GM18511 (cell line): ENCODE measurements around the gene PITPNM3.
"Not testable (repeated sequence)": the region's sequence is repeated elsewhere in the genome, so short reads cannot be mapped to it uniquely, and the experiment has no call there.

Source experiments
- ATAC-seq: cut with Tn5 transposase; IDR thresholded peaks from one replicate; pipeline ENCODE4 v1.9.1; 2021; ENCODE audit warnings: mild to moderate bottlenecking, moderate library complexity; ENCODE audit not compliant: unreplicated experiment

PITPNM3 gene

DNA sequence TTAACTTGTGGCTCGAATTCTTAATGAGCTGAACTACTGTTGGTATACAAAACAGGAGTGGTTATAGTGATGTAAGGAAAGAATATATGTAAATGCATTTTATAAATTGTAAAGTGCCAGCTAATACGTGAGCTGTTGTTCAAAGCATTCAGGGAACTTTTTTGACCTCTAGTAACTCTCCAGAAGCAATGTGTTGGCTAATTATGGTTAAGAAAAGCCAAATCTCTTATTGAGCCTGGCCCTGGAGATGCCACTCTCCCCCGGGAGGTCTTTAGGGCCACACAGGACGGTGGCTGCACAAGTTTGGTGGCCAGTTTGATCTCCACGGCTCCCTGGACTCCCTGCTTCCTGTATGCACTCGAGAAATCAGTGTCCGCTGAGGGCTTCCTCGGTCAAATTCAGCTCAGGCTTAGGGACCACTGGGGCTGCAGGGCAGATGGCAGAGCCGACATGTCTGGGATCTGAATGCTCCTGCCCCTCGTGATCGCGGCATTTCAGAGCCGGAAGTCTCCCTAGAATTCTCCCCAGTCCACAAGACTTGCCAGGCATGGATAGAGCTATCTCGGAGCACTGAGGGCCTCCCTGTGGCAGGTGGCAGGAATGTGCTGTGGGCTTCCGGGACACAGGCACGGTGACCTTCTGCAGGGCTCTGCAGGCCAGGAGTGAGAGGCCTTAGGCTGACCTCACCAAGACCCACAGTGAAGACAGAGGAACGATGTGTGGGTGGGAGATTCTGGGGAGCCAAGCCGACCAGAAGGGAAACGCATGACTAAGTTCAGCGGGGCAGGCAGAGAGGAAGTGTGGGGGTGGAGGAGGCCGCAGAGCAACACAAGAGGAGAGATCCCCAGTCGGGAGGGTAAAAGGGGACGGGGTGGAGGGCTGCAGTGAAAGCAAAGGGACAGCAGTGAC, 18.6 kb upstream of the PITPNM3 start:
- peak; percentile 68 for ATAC-seq

DNA sequence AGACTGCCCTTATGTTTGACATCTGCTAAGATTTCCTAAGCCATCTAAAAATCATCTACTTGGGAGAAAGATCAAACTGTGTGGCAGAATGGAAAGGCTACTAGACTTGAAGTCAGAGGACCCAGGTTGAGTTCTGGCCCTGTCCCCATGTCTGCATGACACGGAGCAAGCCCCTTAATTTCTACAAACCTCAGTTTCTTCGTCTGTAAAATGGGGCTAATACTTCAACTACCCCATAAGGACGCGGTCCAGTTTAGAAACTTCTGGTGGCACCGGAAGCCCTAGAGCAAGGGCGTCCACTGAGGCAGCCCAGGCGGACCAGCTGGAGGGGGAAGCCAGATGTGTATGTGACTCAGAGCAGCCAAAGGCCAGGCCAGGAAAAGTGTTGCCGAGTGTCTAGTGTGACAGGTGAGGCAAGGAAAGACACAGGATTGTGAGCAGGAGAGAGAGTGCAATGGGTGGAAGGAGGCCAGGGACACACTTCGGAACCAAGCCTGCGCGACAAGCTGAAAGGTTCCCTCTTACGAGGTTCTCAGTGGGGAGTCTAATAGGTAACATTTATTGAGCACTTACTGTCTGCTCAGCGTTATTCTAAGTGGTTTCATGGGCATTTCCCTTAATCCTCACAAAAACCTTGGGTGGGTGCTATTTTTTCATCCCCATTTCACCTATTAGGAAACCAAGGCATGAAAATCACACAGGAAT, 17.8 kb upstream of the PITPNM3 start:
- no peak for ATAC-seq

DNA sequence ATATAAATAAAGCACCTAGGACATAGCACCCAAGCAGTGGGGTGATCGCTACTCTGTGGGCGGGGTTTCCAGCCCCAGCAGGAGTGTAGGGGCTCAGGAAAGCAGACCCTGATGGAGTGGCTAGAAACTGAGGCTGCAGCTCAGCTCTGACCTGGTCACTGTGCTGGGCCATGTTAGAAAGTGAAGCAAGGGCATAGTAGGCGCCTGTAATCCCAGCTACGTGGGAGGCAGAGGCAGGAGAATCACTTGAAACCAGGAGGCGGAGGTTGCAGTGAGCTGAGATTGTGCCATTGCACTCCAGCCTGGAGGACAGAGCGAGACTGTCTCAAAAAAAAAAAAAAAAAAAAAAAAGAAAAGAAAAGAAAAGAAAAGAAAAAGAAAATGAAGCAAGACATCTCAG, 17.1 kb upstream of the PITPNM3 start:
- ATAC-seq: not testable (repeated sequence)

DNA sequence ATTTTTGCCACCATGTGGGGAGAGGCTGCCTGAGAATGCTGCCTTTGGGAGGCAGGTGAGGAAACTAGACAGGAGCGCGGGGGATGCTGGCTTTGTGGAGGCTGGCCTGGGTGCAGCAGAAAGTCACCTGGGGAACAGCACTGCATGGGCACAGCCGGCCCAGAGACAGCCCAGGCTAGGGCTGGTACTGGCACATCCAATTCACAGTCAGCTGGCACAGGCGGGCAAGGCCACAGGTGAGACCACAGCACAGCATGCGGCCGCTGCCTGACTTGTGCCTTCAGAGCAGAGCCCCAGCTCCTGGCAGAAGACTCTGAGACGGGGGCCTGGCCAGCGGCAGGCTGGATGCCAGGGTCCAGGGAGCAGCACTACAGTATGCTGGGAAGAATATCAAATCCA, 16.6 kb upstream of the PITPNM3 start:
- ATAC-seq: no peak

DNA sequence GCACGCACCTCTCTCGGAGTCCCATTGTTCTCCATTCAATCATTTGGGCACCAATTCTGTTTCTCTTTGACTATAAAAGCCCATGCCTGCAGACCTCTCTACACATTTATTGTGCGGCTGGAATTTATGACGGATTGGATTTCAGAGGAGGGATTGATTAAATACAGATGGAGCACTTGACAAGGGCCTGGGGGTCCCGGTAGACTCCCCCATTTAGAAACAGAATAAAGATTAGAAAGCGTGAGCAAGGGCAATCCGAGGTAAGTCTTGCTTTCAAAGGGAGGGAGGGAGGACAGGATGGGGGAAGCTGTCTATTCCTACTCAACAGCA, 15.1 kb upstream of the PITPNM3 start:
- no peak for ATAC-seq

DNA sequence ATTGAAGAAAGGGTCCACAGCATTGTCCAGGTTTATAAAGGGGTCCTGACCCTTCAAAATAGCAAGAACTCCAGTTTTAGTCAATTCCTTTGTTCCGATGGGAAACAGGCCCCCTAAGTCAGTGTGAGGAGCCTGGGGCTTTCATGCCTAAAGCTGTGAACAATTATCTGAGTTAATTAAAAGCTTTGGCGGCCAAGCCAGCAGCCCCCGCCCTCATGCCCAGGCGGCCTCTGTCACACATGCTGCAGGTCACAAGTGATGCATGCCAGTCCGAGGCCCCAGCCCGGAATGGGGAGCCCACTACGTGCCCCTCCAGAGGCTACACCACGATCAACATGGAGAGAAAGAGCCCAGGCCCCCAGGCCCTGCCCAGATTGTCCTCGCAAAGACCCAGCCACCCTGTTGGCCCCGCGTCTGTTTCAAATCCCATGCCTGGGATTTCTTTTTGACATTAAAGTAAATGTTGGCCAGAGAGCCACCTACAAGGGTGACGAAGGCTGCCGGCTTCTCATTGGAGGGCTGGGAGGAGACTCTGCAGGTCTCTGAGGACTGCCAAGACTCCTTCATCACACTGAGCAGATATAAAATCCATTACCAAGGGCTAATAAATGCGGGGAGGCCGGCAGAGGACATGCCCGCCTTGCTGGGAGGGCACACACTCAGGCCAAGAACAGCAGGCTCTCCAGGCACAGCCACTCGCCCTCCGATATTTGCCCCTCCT, 14.5 kb upstream of the PITPNM3 start:
- no peak for ATAC-seq

DNA sequence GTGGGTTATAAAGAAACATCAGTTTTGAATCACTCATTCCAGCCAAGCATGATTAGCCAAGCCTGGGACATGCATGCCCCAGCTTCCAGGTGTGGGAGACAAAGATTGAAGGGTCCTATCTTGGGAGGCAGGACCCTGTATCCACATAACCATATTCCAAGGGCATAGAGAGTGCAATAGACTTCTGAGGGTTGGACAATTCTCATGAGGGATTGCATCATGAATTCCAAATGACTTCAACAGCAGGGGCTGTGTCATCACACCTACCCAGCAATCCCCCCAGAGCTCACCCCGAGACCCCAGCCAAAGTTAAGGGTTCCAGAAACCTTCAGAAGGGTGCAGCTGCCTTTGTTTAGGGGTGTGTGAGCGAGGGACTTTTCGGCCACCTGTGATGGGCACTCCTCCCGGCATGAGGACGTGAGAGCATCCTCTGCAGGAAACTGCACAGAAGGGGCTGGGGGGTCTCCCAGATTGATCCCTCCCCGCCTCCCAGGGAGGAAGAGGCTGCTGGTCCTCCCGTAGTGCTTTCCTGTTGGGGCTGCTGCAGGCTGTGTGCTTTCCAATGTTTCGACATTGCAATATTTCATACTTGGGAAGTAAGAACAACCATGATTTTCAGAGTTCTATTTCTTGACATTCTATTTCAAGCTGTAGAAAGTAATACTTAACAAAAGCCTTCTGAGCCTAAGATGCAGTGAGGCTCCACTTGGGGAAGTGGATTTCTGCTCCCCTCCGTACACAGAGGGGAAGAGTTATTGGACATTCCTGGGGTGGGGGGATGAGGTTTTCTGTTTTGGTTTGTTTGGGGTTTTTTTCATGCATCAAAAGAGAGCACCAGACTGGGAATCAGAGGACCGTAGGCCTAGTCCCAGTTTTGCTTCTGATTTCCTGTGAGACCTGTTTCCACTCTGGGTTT, 13.3 kb upstream of the PITPNM3 start:
- no peak for ATAC-seq

DNA sequence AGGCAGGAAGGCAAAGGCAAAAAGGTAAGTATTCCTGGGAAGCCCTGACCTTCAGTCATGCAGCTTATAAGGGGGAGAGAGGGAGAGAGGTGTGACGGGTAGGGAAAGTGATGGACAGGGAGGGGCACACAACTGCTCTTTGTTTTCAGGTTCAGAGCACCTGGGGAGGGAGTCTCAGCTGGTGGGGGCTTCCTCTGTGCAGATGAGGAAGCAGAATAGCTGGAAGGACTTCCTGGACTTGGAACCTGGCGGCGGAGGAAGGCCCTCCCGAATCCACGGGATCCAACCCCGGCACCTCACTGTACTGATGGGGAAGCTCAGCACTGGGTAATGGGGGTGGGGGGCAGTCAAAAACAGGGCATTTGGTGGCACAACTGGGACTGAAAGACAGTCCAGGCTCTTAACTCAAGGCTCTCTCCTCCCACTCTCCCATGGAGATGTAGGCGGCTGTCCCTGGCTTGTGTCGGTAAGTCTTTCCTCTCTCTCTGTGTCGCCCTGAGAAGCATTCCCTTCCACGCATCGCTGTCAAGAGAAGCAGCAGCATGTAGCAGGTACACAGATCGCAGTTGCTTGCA, 11.9 kb upstream of the PITPNM3 start:
- ATAC-seq: no peak

DNA sequence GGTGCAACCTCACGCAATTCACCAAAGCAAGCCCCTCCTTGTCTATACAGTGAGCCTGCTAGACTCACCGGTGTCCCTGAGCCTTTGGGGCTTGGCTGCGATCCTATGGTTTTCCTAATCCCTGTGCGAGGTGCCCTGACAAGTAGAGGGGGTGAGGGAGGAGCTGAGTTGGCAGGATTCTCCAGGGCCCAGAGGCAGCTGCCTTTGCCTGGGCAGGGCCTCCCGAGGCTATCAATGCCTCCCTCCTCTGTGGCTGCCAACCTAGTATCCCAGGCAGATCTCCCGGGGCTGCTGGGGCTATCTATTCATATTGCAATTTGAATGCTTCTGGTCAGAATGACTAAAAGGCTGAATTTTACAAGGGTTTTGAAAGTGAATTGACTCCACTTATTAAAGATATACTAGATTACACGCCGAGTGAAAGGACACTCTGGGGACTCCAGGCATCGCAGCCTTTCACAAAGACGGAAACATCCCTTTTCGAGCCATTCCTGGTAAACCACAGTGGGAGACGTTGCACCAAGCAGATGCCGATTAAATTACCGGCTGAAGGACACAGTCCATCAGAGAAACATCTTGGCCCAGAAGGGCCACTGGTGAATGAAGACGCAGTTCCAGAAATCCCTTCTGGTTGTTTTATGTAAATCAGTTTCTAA, 11.3 kb upstream of the PITPNM3 start:
- no peak for ATAC-seq

DNA sequence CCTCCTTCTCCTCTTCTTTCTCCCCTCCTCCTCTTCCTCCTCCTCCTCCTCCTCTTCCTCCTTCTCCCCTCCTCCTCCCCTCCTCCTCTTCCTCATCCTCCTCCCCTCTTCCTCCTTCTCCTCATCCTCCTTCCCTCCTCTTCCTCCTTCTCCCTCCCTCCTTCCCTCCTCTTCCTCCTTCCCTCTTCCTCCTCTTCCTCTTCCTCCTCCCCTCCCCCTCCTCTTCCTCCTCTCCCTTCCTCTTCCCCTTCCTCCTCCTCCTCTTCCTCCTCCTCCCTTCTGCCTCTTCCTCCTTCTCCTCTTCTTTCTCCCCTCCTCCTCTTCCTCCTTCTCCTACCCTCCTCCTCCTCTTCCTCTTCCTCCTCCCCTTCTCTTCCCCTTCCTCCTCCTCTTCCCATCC, 5.1 kb upstream of the PITPNM3 start:
- no peak for ATAC-seq

DNA sequence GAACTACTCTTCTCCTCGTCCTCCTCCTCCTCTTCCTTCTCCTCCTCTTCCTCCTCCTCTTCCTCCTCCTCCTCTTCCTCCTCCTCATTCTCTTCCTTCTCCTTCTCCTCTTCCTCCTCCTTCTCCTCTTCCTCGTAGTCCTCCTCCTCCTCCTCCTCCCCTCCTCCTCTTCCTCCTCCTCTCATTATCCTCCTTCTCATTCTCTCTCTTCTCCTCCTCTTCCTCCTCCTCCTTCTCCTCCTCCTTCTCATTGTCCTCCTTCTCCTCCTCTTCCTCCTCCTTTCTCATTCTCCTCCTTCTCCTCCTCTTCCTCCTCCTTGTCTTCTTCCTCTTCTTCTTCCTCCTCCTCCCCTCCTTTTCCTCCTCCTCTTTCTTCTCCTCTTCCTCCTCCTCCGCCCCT, 4.1 kb upstream of the PITPNM3 start:
- no peak for ATAC-seq

DNA sequence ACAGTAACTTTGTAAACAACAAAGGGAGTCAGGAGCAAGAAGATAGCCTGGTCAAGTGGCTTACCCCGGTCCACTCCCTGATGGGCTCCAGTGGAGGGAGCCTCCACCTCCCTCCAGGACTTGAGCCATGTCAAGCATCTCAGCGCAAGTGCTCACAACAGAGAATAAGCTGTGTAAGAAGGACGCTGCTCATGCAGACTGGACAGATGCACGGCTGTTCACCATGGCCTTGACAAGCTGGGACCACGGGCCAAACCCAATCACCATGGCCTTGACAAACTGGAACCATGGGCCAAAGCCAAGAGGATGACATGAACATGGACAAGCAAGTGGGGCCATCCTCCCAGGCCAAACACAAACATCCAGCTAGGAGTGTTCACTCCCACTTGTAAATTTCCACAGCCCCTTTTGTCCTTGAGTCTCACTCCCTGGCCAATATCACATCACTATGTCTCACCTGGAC, 3.4 kb upstream of the PITPNM3 start:
- ATAC-seq: no peak

DNA sequence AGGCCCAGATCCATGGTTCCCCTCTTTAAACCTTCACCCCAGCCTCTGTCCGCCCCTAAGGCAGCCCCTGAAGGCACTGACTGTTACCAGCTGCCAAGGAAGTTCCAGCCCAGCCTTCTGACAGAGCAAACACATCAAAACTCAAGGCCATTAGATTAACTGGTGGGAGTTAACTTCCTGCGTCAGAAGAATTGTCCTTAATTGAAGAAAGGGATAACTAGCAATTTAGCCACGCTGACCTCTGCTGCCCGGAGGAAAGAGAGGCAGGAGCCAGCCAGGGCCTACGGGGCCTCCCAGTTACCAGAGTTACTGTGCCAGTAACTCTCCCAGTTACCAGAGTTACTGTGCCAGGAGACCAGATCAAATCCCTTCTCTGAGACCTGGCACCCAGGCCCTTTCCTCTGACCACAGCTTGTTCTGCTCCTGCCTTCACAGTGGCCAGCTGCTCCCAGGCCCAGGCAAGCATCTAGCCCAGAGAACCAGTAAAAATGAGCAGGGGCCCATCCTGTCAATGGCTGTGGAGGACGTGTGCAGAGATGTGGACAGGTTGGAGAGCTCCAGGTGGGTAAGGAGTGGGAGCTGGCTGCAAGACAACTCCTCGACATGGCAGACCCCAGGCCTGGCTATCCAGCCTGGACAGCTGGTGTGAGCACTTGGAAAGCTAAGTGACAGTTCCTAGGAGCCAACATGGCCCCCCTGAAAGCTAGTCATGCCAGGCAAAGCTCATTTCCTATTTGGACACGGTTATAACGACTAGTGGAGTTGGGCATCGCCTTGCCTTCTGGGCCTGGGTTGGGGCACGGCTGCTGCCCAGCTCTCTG, 2.8 kb upstream of the PITPNM3 start:
- no peak for ATAC-seq

DNA sequence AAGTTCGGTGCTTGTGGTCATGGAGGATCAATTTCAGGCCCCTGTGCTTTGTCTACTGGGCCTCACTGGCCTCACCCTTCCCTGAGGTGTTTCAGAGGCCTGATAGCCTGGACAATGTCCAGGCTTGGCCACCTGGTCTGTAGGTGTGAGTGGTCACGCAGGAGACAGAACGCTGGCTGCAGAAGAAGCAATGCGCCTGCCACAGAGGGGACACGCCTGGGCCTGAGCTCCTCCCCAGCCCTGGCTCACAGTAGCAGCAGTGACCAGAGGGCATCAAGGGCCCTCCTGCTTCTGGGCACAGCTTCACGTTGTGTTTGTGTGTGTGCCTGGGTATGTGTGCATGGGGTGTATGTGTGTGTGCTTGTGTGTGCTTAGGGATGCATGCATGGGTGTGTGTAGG, 1.9 kb upstream of the PITPNM3 start:
- ATAC-seq: no peak

DNA sequence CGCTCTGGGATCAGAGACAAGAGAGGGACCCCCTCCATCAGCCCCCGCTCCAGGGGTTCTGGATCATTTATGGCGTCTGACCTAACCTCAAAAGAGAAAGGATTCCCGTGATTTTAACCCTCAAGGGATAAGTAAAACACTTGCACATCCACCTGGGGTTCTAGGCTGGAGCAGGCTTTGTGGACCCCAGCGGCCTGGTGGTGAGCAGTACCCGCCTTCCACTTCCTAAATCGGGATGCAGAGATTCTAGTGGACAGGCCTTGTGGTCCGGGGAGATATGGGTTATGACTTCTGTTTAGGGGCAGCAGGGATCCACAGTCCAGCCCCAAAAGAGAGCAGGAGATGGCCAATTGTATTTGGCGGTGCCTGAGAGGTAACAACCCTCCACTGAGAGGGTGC, 684 bp upstream of the PITPNM3 start:
- ATAC-seq: no peak

DNA sequence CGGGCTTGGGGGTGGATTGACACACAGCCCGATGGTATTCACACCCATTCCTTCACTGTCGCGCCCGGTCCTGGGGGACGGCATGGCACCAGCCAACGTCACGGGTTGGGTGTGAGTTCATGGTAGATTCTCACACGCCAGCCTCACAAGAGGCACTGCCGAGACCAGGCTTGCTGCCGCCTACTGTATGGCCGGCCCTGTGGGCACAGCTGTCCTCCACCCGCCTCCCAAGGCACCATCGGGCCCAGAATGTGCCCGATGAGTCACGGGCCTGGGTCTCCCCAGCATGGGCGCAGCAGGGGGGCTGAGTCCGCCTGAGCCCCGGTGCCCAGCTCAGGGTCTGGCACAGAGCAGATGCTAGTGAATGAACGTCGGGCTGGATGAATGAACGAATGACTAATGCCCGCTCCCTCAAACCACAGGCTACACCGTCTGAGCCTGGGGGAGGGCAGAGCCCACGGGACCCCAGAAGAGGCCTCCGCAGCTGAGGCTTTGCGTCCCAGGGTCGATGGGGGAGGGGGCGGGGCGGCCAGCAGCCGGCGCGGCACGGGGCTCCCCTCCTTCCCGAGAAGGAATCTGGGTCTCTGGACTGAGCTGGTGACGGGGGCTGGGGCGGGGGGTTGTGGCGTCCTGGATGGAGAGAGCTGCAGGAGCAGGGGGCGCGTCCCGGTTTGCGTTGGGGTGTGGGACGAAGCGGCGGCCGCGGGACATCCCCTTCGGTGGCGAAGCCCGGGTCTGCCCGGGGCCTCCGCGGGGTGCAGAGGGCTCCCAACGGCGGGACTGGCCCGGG, 829 bp downstream of the PITPNM3 start:
- ATAC-seq: no peak

DNA sequence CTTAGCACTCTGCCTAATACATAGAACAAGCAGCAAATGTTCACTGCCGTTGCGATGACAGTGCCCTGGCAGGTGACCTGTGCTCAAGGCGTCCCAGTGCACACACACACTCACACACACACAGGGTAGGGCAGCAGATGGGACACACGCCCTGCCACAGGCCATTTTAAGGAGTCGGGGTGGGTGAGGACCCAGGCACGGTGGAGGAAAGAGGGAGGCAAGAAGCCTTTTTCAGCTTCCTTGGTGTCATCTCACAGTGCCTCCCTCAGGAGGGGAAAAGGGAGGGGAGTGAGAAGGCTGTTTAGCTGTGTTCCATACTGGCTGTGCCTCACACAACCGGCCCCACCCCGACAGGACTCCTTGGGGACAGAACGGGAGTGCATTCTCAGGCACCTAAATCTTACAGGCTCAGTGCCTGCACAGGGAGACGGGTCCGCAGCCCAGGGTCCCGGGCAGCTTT, 1.5 kb downstream of the PITPNM3 start:
- ATAC-seq: no peak

DNA sequence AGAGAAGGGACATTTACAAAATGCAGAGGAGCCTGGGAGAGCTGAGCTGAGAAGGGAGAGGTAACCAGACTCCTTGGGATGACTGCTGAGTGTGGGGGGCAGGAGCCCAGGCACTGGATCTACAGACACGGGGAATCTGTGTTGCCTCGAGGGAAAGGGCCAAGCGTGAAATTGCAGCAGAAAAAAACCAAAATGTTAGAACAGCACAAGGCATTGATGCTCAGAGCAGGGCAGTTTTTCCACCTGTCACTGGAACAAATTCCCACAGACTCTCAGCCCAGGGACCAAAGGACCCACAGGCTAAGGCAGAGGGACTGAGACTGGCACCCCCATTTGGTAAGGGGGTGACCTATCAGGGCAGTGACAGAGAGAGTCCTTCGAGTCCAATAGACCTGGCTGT, 2.0 kb downstream of the PITPNM3 start:
- ATAC-seq: no peak
